K562 (cell line): ENCODE results near the gene DDX54. TPM values are rescaled to one million over a fixed set of nuclear protein-coding genes. Genes with fewer than 3 reads are reported as not detected.

Experiments used
- CBFA2T3 ChIP-seq: fragments of 450-650 bp; IDR thresholded peaks from 2 replicates; pipeline ENCODE4 v1.6.1; 2017
- CHD1 ChIP-seq: fragments of 200-600 bp; sonication (generic); IDR thresholded peaks from one replicate; pipeline ENCODE4 v1.6.1; 2012; ENCODE audit warnings: mild to moderate bottlenecking, moderate library complexity, low read length, inconsistent platforms
- EHMT2 ChIP-seq: fragments of 450-650 bp; IDR thresholded peaks from 2 replicates; pipeline ENCODE4 v1.6.1; 2018; ENCODE audit warnings: antibody characterized with exemption
- HDGF ChIP-seq: fragments of 450-650 bp; IDR thresholded peaks from 2 replicates; pipeline ENCODE4 v1.6.1; 2016
- JUN ChIP-seq, 2 experiments: sonication (generic) in 1 of 2; formaldehyde crosslinking in 1 of 2; IDR thresholded peaks; 2 replicates each; pipeline versions ENCODE4 v1.6.1 to v1.8.0; 2012 to 2022; ENCODE audit warnings: borderline replicate concordance in 2 of 2, mild to moderate bottlenecking in 2 of 2, improper control_type of control experiment in 1 of 2, low read depth in 1 of 2, low read length in 1 of 2, missing genetic modification reagents in 1 of 2
- KDM1A ChIP-seq, 2 experiments: fragments of 450-650 bp; IDR thresholded peaks; 2 replicates each; pipeline ENCODE4 v1.6.1; 2016; ENCODE audit warnings: mild to moderate bottlenecking in 2 of 2
- KLF16 ChIP-seq: IDR thresholded peaks from 2 replicates; pipeline ENCODE4 v1.6.1; 2016; ENCODE audit warnings: antibody characterized with exemption
- MCM3 ChIP-seq: fragments of 450-650 bp; IDR thresholded peaks from 2 replicates; pipeline ENCODE4 v1.6.1; 2016
- MEF2D ChIP-seq: conservative IDR thresholded peaks from 2 replicates; pipeline ENCODE4 v1.6.1; 2016; ENCODE audit warnings: low read depth, missing genetic modification characterization, missing compliant biosample characterization
- MEIS2 ChIP-seq: fragments of 450-650 bp; IDR thresholded peaks from 2 replicates; pipeline ENCODE4 v1.6.1; 2014; ENCODE audit warnings: mild to moderate bottlenecking; ENCODE audit not compliant: partially characterized antibody
- OTX1 ChIP-seq: fragments of 450-650 bp; formaldehyde crosslinking; IDR thresholded peaks from 2 replicates; pipeline ENCODE4 v1.4.0; 2022; ENCODE audit warnings: mild to moderate bottlenecking
- PRMT5 ChIP-seq: sonication (generic); formaldehyde crosslinking; IDR thresholded peaks from 2 replicates; pipeline ENCODE4 v1.5.0; 2020; ENCODE audit warnings: missing genetic modification reagents
- RBM22 ChIP-seq: fragments of 200-400 bp; formaldehyde crosslinking; IDR thresholded peaks from 2 replicates; pipeline ENCODE4 v1.6.1; 2018; ENCODE audit warnings: low read length, low read depth; ENCODE audit not compliant: poor library complexity, severe bottlenecking
- SETDB1 ChIP-seq: IDR thresholded peaks from one replicate; pipeline ENCODE4 v1.6.1; 2012; ENCODE audit warnings: low read length, control low read depth, inconsistent platforms
- SIN3B ChIP-seq: fragments of 450-650 bp; IDR thresholded peaks from 2 replicates; pipeline ENCODE4 v1.6.1; 2017; ENCODE audit warnings: low read depth, mild to moderate bottlenecking, moderate library complexity
- SMARCE1 ChIP-seq: fragments of 450-650 bp; IDR thresholded peaks from 2 replicates; pipeline ENCODE4 v1.7.1; 2016; ENCODE audit warnings: mild to moderate bottlenecking
- SPI1 ChIP-seq: IDR thresholded peaks from 2 replicates; pipeline ENCODE4 v1.6.1; 2011; ENCODE audit warnings: low read depth, low read length, control low read depth, borderline replicate concordance
- TCFL5 ChIP-seq: fragments of 250-450 bp; sonication (Bioruptor Pico); conservative IDR thresholded peaks from 2 replicates; pipeline ENCODE4 v1.6.1; 2021; ENCODE audit warnings: mild to moderate bottlenecking, moderate library complexity, matching md5 sums
- ZBED1 ChIP-seq: IDR thresholded peaks from 2 replicates; pipeline ENCODE4 v1.6.1; 2014
- ZNF165 ChIP-seq: fragments of 250-450 bp; sonication (Bioruptor Pico); IDR thresholded peaks from 2 replicates; pipeline ENCODE4 v1.4.0; 2020; ENCODE audit warnings: borderline replicate concordance
- ZNF24 ChIP-seq: fragments of 450-650 bp; IDR thresholded peaks from 2 replicates; pipeline ENCODE4 v1.6.1; 2016
- ZNF717 ChIP-seq: fragments of 250-450 bp; sonication (Bioruptor Pico); IDR thresholded peaks from 2 replicates; pipeline ENCODE4 v1.5.0; 2021
- ZNF766 ChIP-seq: fragments of 200-800 bp; sonication (Bioruptor generic); conservative IDR thresholded peaks from 2 replicates; pipeline ENCODE4 v1.6.1; 2016; ENCODE audit warnings: missing genetic modification characterization, missing compliant biosample characterization
- polyA plus RNA-seq, 8 experiments: library from polyadenylated mRNA; depleted of rRNA in 4 of 8; stranded (reverse) in 5 of 8; unstranded in 3 of 8; fragments of >200 nt; fragmentation: Nextera tagmentation in 2 of 8; fragmentation: Illumina TruSeq in 1 of 8; extraction: Ambion mirVana in 2 of 8; extraction: Trizol in 1 of 8; gene quantifications; 2 replicates each; pipeline versions ENCODE4 v1.2.1 to v1.2.3, GENCODE V29; 2011 to 2014; ENCODE audit warnings: inconsistent platforms in 1 of 8, missing spikeins in 1 of 8
- total RNA-seq, 7 experiments: library from RNA; depleted of rRNA in 6 of 7; stranded (reverse); fragments of >200 nt in 6 of 7; fragmentation: Illumina TruSeq in 2 of 7; extraction: Trizol in 2 of 7; gene quantifications; 2 replicates each; pipeline versions ENCODE4 v1.2.1 to v1.2.3, GENCODE V29; 2011 to 2021; ENCODE audit warnings: low replicate concordance in 1 of 7
- TF ChIP-seq, protein P1 (sequence below), 2 experiments: fragments of 450-650 bp; IDR thresholded peaks; 2 replicates each; pipeline ENCODE4 v1.6.1; 2016
- TF ChIP-seq, protein P2 (sequence below): fragments of 250-450 bp; sonication (Bioruptor Pico); IDR thresholded peaks from 2 replicates; pipeline ENCODE4 v1.5.0; 2022; ENCODE audit warnings: mild to moderate bottlenecking
- TF ChIP-seq, protein P3 (sequence below), 2 experiments: fragments of 200-800 bp in 1 of 2; sonication (Bioruptor generic) in 1 of 2; sonication (generic) in 1 of 2; formaldehyde crosslinking in 1 of 2; IDR thresholded peaks in 1 of 2; conservative IDR thresholded peaks in 1 of 2; 2 replicates each; pipeline versions ENCODE4 v1.5.0 to v1.6.1; 2016 to 2020; ENCODE audit warnings: missing compliant biosample characterization in 1 of 2, missing genetic modification characterization in 1 of 2, missing genetic modification reagents in 1 of 2

Gene DDX54
- total and polyA plus RNA-seq, 9 of the 15 experiments (the other 6 are each of a cell fraction or from before 2014, with no cell fraction given) = 1.4 to 135 (median 51.4) TPM

DNA sequence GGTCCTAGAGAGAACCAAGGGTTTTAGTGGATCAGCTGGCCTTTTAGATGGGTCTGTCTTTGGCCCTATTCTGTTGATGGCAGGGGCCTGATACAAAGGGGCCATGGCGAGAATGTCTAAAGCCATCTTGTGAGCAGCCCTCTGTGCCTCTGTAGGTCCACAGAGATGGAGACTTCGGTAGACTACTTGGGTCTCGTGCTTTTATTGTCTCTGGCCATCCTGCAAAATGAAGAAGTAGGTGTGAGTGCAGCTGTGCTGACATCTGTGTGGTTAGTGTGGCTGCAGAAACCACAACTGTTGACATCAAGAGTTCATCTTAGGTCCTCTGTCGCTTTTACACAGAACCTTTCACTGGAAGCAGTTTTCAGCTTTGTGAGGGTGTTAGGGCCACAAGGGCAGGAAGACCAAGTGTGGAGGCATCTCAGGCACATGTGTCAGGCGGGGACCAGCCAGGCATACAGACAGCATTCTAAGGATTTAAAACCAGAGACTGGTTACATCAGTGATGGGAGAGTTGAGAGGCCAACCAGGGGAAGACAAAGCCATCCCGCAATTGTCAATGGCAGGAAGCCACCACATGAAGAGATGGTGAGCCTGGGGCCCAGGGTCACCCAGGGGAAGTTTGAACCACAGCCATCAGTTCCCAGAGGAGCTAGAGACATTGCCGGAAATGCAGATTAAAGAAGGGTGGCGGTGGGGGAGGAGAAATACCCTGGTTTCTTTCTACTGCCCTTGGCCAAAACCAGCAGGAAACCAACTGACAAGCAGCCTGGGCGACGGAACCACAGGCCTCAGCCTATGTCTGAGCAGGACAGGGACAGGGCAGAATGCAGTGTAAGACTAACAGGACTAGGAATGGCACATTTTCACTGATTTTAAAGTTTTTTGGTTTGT lies 23.0 kb upstream of the DDX54 start (continued):
- TF ChIP-seq, protein P1, sequence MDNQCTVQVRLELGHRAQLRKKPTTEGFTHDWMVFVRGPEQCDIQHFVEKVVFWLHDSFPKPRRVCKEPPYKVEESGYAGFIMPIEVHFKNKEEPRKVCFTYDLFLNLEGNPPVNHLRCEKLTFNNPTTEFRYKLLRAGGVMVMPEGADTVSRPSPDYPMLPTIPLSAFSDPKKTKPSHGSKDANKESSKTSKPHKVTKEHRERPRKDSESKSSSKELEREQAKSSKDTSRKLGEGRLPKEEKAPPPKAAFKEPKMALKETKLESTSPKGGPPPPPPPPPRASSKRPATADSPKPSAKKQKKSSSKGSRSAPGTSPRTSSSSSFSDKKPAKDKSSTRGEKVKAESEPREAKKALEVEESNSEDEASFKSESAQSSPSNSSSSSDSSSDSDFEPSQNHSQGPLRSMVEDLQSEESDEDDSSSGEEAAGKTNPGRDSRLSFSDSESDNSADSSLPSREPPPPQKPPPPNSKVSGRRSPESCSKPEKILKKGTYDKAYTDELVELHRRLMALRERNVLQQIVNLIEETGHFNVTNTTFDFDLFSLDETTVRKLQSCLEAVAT (IDR thresholded peaks at IDR 0.05) = peak in 1 of 2 experiments; percentile 95; a peak in 2 of 4 replicates
- TF ChIP-seq, protein P2, sequence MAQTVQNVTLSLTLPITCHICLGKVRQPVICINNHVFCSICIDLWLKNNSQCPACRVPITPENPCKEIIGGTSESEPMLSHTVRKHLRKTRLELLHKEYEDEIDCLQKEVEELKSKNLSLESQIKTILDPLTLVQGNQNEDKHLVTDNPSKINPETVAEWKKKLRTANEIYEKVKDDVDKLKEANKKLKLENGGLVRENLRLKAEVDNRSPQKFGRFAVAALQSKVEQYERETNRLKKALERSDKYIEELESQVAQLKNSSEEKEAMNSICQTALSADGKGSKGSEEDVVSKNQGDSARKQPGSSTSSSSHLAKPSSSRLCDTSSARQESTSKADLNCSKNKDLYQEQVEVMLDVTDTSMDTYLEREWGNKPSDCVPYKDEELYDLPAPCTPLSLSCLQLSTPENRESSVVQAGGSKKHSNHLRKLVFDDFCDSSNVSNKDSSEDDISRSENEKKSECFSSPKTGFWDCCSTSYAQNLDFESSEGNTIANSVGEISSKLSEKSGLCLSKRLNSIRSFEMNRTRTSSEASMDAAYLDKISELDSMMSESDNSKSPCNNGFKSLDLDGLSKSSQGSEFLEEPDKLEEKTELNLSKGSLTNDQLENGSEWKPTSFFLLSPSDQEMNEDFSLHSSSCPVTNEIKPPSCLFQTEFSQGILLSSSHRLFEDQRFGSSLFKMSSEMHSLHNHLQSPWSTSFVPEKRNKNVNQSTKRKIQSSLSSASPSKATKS (CRISPR knock-in tag) = no peak
- TF ChIP-seq SIN3B (no peak), SETDB1 (no peak), HDGF (no peak), KDM1A (IDR thresholded peaks at IDR 0.05) (peak in 1 of 2 experiments; percentile 50; a peak in 1 of 4 replicates), TCFL5 (CRISPR knock-in tag) (no peak), ZNF165 (CRISPR knock-in tag) (no peak), ZNF717 (no peak), KLF16 (peak; percentile 63; the same call in 1 of the 2 replicates), RBM22 (no peak), JUN (IDR thresholded peaks at IDR 0.05; ENCODE audit: borderline replicate concordance, low read depth, low read length) (no peak), JUN (CRISPR knock-in tag; IDR thresholded peaks at IDR 0.05; ENCODE audit: borderline replicate concordance) (no peak), CBFA2T3 (peak; percentile 68), MEF2D (no peak), PRMT5 (CRISPR knock-in tag) (no peak), CHD1 (no peak), ZBED1 (no peak), ZNF766 (CRISPR knock-in tag) (peak; percentile 82), SMARCE1 (peak; percentile 52; the same call in 1 of the 2 replicates), SPI1 (peak; percentile 25; the same call in 1 of the 2 replicates), MCM3 (no peak), MEIS2 (peak; percentile 87), EHMT2 (no peak), ZNF24 (no peak), OTX1 (CRISPR knock-in tag) (0 out of 2 replicates have a peak, but pooled peaks have one; percentile 47)
- TF ChIP-seq, protein P3, sequence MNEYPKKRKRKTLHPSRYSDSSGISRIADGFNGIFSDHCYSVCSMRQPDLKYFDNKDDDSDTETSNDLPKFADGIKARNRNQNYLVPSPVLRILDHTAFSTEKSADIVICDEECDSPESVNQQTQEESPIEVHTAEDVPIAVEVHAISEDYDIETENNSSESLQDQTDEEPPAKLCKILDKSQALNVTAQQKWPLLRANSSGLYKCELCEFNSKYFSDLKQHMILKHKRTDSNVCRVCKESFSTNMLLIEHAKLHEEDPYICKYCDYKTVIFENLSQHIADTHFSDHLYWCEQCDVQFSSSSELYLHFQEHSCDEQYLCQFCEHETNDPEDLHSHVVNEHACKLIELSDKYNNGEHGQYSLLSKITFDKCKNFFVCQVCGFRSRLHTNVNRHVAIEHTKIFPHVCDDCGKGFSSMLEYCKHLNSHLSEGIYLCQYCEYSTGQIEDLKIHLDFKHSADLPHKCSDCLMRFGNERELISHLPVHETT (CRISPR knock-in tag; conservative IDR thresholded peaks at IDR 0.05 in 1 of 2, IDR thresholded peaks at IDR 0.05 in 1 of 2) = peak in 1 of 2 experiments; percentile 71; a peak in 2 of 4 replicates
